ENCODE results near the gene MTMR3. TPM values are rescaled to one million over a fixed set of nuclear protein-coding genes. Genes with fewer than 3 reads are reported as not detected.

MTMR3 gene
- total and polyA plus RNA-seq, 2 of the 8 experiments (the other 6 are each of a cell fraction or from before 2014, with no cell fraction given): 16.9 to 18.5 TPM

DNA sequence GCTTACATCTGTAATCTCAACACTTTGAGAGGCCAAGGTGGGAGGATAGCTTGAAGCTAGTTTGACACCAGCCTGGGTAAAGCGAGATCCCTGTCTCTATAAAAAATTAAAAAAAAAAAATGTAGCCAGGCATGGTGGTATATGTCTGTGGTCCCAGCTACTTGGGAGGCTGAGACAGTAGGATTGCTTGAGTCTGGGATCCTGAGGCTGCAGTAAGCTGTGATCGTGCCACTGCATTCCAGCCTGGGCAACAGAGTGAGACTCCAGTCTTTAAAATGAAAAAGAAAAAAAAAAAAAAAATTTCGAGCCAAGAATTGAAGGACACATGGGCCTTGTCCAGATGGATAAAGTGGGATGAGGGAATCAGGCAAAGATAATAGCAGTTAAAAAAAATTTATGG lies 62.5 kb downstream of the MTMR3 start (continued):
- TF ChIP-seq EGR1 (IDR thresholded peaks at IDR 0.05; ENCODE audit: borderline replicate concordance, low read depth, low read length): no peak
- no peak for TF ChIP-seq SIX5 (IDR thresholded peaks at IDR 0.05; ENCODE audit: low read depth, low read length)
- no peak for TF ChIP-seq HDAC2 (IDR thresholded peaks at IDR 0.05; ENCODE audit: borderline replicate concordance in 1 of 2, low read depth in 2 of 2, low read length in 2 of 2)
- TF ChIP-seq MAFK (IDR thresholded peaks at IDR 0.05; ENCODE audit: low read depth, low read length): no peak
- TF ChIP-seq JUN (IDR thresholded peaks at IDR 0.05; ENCODE audit: low read depth, low read length): no peak
- TF ChIP-seq SIRT6 (IDR thresholded peaks at IDR 0.05; ENCODE audit: low read length): no peak
